Measurements from ENCODE around the gene HES1.
"Not testable (repeated sequence)": the region's sequence is repeated elsewhere in the genome, so short reads cannot be mapped to it uniquely, and the experiment has no call there.

Gene HES1

DNA sequence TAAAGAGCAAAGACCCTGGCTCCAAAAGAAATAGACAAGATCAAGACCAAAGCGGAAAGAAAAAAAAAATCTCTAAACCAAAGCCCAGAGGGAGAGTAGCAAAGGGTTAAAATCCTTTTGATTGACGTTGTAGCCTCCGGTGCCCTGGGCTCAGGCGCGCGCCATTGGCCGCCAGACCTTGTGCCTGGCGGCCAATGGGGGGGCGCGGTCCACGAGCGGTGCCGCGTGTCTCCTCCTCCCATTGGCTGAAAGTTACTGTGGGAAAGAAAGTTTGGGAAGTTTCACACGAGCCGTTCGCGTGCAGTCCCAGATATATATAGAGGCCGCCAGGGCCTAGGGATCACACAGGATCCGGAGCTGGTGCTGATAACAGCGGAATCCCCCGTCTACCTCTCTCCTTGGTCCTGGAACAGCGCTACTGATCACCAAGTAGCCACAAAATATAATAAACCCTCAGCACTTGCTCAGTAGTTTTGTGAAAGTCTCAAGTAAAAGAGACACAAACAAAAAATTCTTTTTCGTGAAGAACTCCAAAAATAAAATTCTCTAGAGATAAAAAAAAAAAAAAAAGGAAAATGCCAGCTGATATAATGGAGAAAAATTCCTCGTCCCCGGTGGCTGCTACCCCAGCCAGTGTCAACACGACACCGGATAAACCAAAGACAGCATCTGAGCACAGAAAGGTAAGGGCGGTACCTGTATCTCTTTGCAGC is at the start of gene HES1:
Gene HES1, plus strand, starts transcription at position 343 of the 713 bp plus-strand sequence. Its CDS starts 233 bp downstream, at position 576.
- DNase-seq: peak; percentile 56

GRCh38 chr3:194086388-194087075 is 49.4 kb upstream of the HES1 start:
- DNase-seq: no peak

DNA sequence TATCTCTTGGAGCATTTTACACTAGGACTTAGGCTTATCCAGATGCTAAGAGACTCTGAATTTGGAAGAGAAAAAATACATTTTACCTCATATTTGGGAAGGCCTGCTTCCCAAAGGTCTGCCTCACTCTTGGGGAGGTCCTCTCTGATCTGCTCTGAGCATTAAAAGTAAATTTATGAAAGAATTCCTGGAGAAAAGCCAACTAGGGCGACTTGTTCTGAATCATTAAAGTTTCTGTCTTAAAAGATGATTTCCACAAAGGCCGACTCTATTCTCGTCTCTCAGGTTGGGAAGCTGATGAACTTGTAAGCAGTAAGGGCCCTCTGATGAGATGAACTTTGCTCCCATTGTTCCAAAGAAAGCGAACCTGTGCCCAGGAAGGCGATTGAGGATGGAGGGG is 48.7 kb upstream of the HES1 start:
- DNase-seq: no peak

- DNase-seq: no peak
These were observed 47.7 kb upstream of the HES1 start for GRCh38 chr3:194087995-194088855.

- no peak for DNase-seq
These were observed 46.4 kb upstream of the HES1 start for GRCh38 chr3:194089357-194090177.

- DNase-seq: not testable (repeated sequence)
These were observed 45.8 kb upstream of the HES1 start for GRCh38 chr3:194090178-194090555.

GRCh38 chr3:194090716-194091115 is 45.2 kb upstream of the HES1 start:
- DNase-seq: no peak

- DNase-seq: no peak
These were observed 44.8 kb upstream of the HES1 start for GRCh38 chr3:194091141-194091540.

DNA sequence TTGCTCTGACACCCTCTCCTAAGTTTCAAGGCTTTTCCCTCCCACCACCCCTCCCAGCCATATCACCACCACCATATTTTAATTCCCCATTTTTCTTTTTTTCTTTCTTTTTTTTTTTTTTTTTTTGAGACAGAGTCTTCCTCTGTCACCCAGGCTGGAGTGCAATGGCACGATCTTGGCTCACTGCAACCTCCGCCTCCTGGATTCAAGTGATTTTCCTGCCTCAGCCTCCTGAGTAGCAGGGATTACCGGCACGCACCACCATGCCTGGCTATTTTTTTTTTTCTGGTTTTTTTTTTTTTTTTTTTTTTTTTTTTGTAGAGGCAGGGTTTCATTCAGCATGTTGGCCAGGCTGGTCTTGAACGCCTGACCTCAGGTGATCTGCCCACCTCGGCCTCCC is 44.1 kb upstream of the HES1 start:
- not testable (repeated sequence) for DNase-seq

- DNase-seq: no peak
These were observed 43.1 kb upstream of the HES1 start for GRCh38 chr3:194092881-194093301.

GRCh38 chr3:194093842-194094241 is 42.1 kb upstream of the HES1 start:
- no peak for DNase-seq

DNA sequence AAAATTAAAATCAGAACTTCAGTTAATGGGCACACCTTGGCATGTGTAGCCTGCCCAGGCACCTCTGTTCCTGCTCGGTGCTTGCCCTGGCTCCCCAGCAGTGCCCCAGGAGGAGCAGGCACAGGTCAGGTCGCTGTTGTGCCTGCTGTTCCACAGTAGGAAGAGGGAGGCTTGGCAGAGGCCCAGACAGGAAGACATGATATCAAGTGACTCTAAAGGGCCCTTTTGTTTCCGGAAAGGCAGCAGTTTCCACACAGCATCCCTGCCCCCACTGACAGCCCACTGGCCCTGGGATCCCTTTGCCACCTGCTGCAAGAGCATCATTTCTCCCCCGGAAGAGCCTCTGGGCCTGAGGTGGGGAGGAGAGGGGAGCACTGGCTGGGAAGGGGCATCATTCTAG is 40.5 kb upstream of the HES1 start:
- DNase-seq: peak; percentile 21

DNA sequence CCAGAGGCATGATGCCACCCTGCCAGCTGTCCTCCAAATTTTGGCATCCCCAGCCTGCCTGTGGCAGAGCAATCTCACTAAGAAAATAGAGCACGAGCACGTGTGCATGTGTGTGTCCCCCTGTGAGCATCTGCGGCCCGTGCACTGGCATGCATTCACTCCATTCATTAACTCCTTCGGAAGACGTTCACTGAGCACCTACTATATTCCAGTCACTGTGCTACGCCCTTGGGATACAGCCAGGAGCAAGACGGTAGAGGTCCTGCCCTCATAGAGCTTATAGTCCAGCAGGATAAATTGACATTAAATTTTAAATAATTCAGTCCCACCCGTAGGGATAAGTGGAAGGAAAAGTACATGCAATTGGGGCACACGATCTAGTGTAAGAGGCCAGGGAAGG is 40.0 kb upstream of the HES1 start:
- DNase-seq: no peak

DNA sequence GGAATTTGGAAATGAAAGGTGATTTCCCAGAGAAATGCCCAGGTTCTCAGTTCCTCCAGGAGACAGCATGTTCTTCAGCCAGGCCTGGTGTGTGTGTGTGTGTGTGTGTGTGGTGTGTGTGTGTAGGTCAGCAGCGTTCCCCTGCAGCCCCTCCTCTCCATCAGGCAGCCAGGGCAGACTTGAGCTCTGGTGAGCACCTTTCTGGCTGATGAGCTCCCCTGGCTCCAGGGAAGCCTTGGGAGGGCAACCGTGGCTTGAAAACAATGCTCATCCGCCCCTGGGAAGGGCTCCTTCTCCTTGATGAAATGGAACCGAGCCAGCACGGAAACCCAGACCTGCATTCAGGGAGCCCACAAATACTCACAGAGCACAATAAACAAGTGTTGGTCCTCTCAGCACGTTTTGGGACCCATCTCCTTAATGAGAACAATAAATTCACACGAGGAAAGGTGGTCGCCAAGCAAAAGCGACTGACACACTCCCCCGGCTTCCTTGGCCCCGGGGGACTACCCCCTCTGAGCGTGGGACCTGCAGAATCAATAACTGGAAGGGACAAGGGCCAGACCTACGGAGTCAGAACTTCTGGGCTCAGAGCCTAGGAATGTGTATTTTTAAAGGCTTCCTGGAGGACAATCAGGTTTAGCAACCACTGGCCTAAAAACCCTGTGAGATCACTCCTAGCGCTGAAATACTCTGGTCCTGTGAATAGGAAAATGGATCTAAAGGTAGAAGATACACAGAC is 38.6 kb upstream of the HES1 start:
- no peak for DNase-seq

- DNase-seq: no peak
These were observed 37.7 kb upstream of the HES1 start for GRCh38 chr3:194098081-194098842.

DNA sequence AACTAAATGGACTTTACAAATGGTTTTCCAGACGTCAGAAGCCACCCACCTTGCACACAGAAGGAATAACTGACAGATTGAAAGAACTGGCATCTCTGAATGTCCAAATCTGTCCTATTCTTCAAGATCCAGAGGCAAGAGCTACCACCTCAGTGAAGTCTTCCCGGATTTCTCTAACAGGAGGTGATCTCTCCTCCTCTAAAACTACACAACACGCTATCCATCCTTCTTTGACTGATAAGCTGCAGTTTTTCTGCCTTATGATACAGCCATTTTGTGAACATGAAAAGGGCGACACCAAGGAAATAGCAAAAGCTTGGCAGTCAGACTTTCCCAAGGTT is 37.1 kb upstream of the HES1 start:
- no peak for DNase-seq

DNA sequence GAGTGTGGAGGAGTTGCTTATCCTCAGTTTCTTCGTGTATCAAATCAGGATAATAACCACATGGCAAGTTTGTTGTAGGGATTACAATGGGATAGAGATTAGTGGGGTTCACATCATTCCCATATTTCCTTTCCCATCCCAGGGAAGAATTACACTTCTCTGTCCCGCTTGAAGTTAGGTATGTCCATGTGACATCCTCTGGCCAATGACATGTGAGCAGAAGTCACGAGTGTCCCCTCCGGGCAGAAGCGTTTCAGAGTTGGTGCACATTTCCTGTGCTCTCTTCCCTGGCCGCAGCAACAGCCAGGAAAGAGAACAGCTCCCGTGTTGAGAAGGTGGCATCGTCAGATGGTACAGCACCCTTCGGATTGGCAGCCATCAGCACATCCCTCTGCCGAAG is 36.7 kb upstream of the HES1 start:
- no peak for DNase-seq

GRCh38 chr3:194100856-194101390 is 35.0 kb upstream of the HES1 start:
- DNase-seq: no peak

DNA sequence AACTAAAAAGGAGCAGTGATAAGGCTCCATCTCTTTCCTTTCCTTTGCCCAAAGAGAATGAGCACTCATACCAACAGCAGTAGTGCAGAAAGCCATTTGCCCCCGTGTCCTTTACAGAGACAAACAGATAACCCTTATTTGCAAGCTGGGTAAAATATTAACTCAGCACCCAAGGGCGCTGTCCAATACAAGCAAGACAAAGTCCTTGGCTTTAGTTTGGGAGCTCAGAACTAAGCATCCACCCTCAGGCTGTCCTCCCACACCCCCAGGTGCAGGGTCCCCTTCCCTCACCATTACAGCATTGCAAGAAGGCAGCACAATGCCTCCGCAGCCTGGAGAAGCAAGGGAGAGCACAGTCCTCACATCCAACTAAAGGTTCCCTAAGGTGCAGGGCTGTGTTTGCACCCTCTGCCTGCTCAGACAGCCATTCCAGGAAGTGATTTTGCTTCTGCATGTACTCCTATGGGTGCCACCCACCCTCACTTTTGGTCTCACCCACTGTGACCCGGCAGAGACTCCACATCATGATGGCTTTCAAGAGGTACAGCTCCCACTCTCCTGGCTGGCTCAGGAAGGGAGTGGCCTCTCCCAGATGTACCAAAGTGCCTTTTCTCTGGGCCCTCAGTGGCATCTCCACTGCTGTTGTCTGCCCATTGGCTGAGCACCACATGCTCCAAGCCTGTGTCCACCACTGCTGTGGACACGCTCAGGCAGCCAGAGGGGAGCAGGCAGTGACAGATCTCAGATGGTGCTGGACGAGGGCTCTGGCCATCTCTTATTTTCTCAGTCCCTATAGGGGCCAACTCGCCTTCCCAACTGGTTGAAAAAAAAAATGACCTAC is 34.1 kb upstream of the HES1 start:
- DNase-seq: no peak

DNA sequence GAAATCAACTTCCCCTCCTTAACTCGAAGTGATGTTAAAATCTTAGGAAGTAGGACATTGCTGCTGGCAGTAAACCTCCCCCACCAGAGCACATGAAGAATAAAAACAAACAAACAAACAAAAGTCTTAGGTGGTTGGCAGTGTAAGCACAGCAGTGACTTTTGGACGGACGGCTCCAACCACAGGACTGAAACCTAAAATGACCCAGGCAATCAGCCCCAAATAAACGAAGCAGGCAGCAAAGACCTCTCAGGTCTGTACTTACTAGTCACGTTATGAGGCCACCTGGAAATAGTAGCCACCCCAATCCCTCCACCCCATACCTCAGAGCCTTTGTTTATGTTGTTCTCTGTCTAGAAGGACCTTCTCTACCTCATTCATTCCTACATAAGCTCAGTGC is 33.5 kb upstream of the HES1 start:
- no peak for DNase-seq

All from NCI-H748 treated with DMSO at 0.1 percent for 48 hours (cell line).